SK-N-SH (cell line): ENCODE measurements around the gene TGM6. TPM values are rescaled to one million over a fixed set of nuclear protein-coding genes. Genes with fewer than 3 reads are reported as not detected.

Experiments
- CTCF ChIA-PET: fragments of 300-600, 350-600 bp; formaldehyde crosslinking; extraction: SDS; loops from one replicate; lab custom pipeline; 2021; lab: Yijun Ruan, JAX
- POLR2A ChIA-PET: fragments of 350-600 bp; sonication (Branson Sonifier 250); formaldehyde crosslinking; extraction: SDS; loops from one replicate; lab custom pipeline; 2020; ENCODE audit warnings: antibody characterized with exemption, inconsistent platforms; lab: Yijun Ruan, JAX
- DNase-seq: peaks from one replicate; pipeline ENCODE4 v3.0.0; 2012
- H2AFZ ChIP-seq: fragments of 200-600 bp; sonication (generic); 2 replicates; pipeline ENCODE4 v1.8.1; 2016; ENCODE audit warnings: antibody characterized with exemption, mild to moderate bottlenecking, low read depth
- H3F3A ChIP-seq: fragments of 200-600 bp; sonication (generic); replicated peaks from 2 replicates; pipeline ENCODE3; 2016; ENCODE audit warnings: antibody characterized with exemption, mild to moderate bottlenecking; ENCODE audit not compliant: insufficient read depth
- H3K27ac ChIP-seq, 2 experiments: fragments of 200-500 bp in 1 of 2; fragments of 200-600 bp in 1 of 2; sonication (Bioruptor generic) in 1 of 2; sonication (generic), shearing (Covaris generic) in 1 of 2; 2 replicates each; pipeline versions ENCODE4 v1.5.1 to v1.6.1; 2014 to 2016; ENCODE audit warnings: low read depth in 2 of 2, inconsistent platforms in 1 of 2, low read length in 1 of 2, mild to moderate bottlenecking in 1 of 2, mixed read lengths in 1 of 2
- H3K27me3 ChIP-seq: fragments of 200-600 bp; sonication (generic), shearing (Covaris generic); 2 replicates; pipeline ENCODE4 v1.6.1; 2016; ENCODE audit warnings: mixed run types; ENCODE audit not compliant: insufficient read depth
- H3K36me3 ChIP-seq, 2 experiments: fragments of 200-500 bp in 1 of 2; fragments of 200-600 bp in 1 of 2; sonication (Bioruptor generic) in 1 of 2; sonication (generic) in 1 of 2; replicated peaks in 1 of 2; 2 replicates each; pipeline versions ENCODE3 to v1.5.1; 2014 to 2016; ENCODE audit warnings: low read length in 1 of 2, mild to moderate bottlenecking in 1 of 2; ENCODE audit not compliant: insufficient read depth in 2 of 2, control insufficient read depth in 1 of 2
- H3K4me1 ChIP-seq, 2 experiments: fragments of 200-500 bp in 1 of 2; fragments of 200-600 bp in 1 of 2; sonication (Bioruptor generic) in 1 of 2; sonication (generic), shearing (Covaris generic) in 1 of 2; 2 replicates each; pipeline versions ENCODE4 v1.5.1 to v1.6.1; 2014 to 2016; ENCODE audit warnings: low read depth in 1 of 2, low read length in 1 of 2, mixed run types in 1 of 2; ENCODE audit not compliant: insufficient read depth in 2 of 2, control insufficient read depth in 1 of 2
- H3K4me2 ChIP-seq: fragments of 200-600 bp; sonication (generic), shearing (Covaris generic); 2 replicates; pipeline ENCODE4 v1.6.1; 2017; ENCODE audit warnings: mixed run types
- H3K4me3 ChIP-seq, 2 experiments: fragments of 200-500 bp in 1 of 2; fragments of 200-600 bp in 1 of 2; sonication (Bioruptor generic) in 1 of 2; sonication (generic), shearing (Covaris generic) in 1 of 2; 2 replicates each; pipeline versions ENCODE4 v1.5.1 to v1.8.1; 2014 to 2016; ENCODE audit warnings: low read depth in 2 of 2, inconsistent platforms in 1 of 2, low read length in 1 of 2, mild to moderate bottlenecking in 1 of 2, mixed read lengths in 1 of 2, moderate library complexity in 1 of 2
- H3K79me2 ChIP-seq: fragments of 200-600 bp; sonication (generic); 2 replicates; pipeline ENCODE4 v1.8.1; 2017; ENCODE audit warnings: mild to moderate bottlenecking; ENCODE audit not compliant: insufficient read depth
- H3K9ac ChIP-seq: fragments of 200-600 bp; sonication (generic); 2 replicates; pipeline ENCODE4 v1.6.1; 2017; ENCODE audit warnings: mixed run types
- H3K9me2 ChIP-seq: fragments of 200-600 bp; sonication (generic); 2 replicates; pipeline ENCODE4 v1.6.1; 2017; ENCODE audit warnings: mixed run types
- H3K9me3 ChIP-seq: fragments of 200-600 bp; sonication (generic); 2 replicates; pipeline ENCODE4 v1.6.1; 2017; ENCODE audit warnings: mixed run types, mild to moderate bottlenecking, moderate library complexity
- H4K20me1 ChIP-seq: fragments of 200-600 bp; sonication (generic); 2 replicates; pipeline ENCODE4 v1.6.1; 2017; ENCODE audit warnings: mild to moderate bottlenecking, mixed run types; ENCODE audit not compliant: insufficient read depth
- EP300 ChIP-seq, 2 experiments: IDR thresholded peaks; 2 replicates each; pipeline versions ENCODE4 v1.4.0 to v1.6.1; 2012; ENCODE audit warnings: borderline replicate concordance in 1 of 2, low read depth in 1 of 2, low read length in 1 of 2
- EZH2phosphoT487 ChIP-seq: fragments of 200-600 bp; sonication (generic); IDR thresholded peaks from 2 replicates; pipeline ENCODE4 v1.6.1; 2017; ENCODE audit warnings: low read depth, mixed run types, mild to moderate bottlenecking, antibody characterized with exemption, moderate library complexity, borderline replicate concordance
- FOSL2 ChIP-seq: IDR thresholded peaks from 2 replicates; pipeline ENCODE4 v1.4.0; 2012; ENCODE audit warnings: low read depth, mild to moderate bottlenecking, moderate library complexity, borderline replicate concordance
- FOXJ3 ChIP-seq: sonication (generic); formaldehyde crosslinking; IDR thresholded peaks from 2 replicates; pipeline ENCODE4 v1.5.1; 2020; ENCODE audit warnings: mild to moderate bottlenecking, missing genetic modification reagents
- GABPA ChIP-seq: IDR thresholded peaks from 2 replicates; pipeline ENCODE4 v1.4.0; 2012; ENCODE audit warnings: low read depth, mild to moderate bottlenecking
- JUND ChIP-seq: IDR thresholded peaks from 2 replicates; pipeline ENCODE4 v1.4.0; 2012
- MEF2A ChIP-seq: IDR thresholded peaks from 2 replicates; pipeline ENCODE4 v1.4.0; 2012; ENCODE audit warnings: low read depth, borderline replicate concordance
- MXI1 ChIP-seq: IDR thresholded peaks from 2 replicates; pipeline ENCODE4 v1.6.1; 2012; ENCODE audit warnings: mild to moderate bottlenecking, low read depth, low read length, improper control_type of control experiment
- NFIC ChIP-seq: IDR thresholded peaks from 2 replicates; pipeline ENCODE4 v1.4.0; 2012; ENCODE audit warnings: borderline replicate concordance
- RAD21 ChIP-seq: IDR thresholded peaks from 2 replicates; pipeline ENCODE4 v1.6.1; 2012; ENCODE audit warnings: mild to moderate bottlenecking, low read length
- RCOR1 ChIP-seq: fragments of 150-350 bp; IDR thresholded peaks from 2 replicates; pipeline ENCODE4 v1.6.1; 2017; ENCODE audit warnings: antibody characterized with exemption, low read length
- RFX5 ChIP-seq: IDR thresholded peaks from 2 replicates; pipeline ENCODE4 v1.6.1; 2012; ENCODE audit warnings: mild to moderate bottlenecking, improper control_type of control experiment, low read length
- RXRA ChIP-seq: IDR thresholded peaks from 2 replicates; pipeline ENCODE4 v1.4.0; 2012; ENCODE audit warnings: low read depth, mild to moderate bottlenecking, borderline replicate concordance
- SIN3A ChIP-seq: IDR thresholded peaks from 2 replicates; pipeline ENCODE4 v1.6.1; 2012; ENCODE audit warnings: low read depth, mild to moderate bottlenecking, low read length, moderate library complexity, borderline replicate concordance
- SMC3 ChIP-seq: IDR thresholded peaks from 2 replicates; pipeline ENCODE4 v1.6.1; 2012; ENCODE audit warnings: low read depth, low read length, improper control_type of control experiment
- TAF1 ChIP-seq: IDR thresholded peaks from 2 replicates; pipeline ENCODE4 v1.6.1; 2012; ENCODE audit warnings: low read depth, mild to moderate bottlenecking, low read length, moderate library complexity, borderline replicate concordance
- USF1 ChIP-seq: IDR thresholded peaks from 2 replicates; pipeline ENCODE4 v1.4.0; 2012; ENCODE audit warnings: low read depth, borderline replicate concordance
- whole genome bisulfite sequencing: methylation state at CpG from one replicate; pipeline ENCODE4 v1.1.6; 2017; ENCODE audit warnings: low lambda C conversion rate; 5-methylcytosine and 5-hydroxymethylcytosine counted together
- polyA plus RNA-seq, 3 experiments: library from polyadenylated mRNA; depleted of rRNA; stranded (reverse); fragments of >200 nt; gene quantifications; 2 replicates each; pipeline ENCODE4 v1.2.3, GENCODE V29; 2012
- TF ChIP-seq, protein P1 (sequence below): IDR thresholded peaks from 2 replicates; pipeline ENCODE4 v1.6.1; 2012; ENCODE audit warnings: mild to moderate bottlenecking, low read depth, low read length, moderate library complexity

Gene TGM6
- polyA plus RNA-seq, 1 of the 3 experiments (the other 2 are of a cell fraction) = not detected

DNA sequence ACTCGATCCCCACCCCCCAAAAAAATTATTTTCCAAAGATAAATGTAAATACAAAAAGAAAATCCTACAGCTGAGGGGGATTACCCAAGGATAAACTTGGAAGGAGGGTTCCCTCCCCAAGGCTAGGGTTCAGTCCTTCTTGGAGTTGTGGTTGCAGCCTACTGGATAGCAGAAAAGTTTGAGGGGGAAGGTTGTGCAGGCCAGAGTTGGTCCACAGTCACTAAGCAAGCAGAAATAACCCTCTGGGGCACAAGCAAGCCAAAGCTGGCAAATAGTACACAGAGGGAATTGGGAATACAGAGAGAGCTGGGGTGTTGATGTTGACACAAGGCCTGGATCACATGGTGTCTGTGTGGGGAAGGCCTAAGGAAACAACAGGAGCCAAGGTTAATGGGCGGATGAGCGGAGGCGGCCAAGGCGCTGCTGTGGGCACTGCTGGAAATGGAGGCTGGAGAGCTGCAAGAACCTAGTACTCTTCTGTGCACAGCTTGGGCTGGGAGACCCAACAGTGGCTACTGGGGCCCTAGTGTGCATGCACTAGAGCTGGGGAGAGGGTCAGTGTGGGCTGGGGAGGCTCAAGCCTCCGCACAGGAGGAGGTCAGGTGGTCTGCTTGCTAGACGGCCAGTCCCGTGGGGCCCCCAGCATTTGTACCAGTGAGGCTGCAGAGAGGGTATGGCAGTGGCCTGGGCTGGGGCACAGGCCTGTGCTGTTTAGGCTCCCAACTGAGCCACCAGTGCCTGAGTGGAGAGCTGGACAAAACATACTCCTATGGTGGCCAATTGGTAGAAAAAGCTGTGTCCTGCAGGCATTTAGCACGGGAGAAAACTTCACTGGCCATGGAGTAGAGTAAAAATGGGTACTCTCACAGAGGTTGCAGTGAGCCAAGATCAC lies 95.4 kb downstream of the TGM6 start (continued):
- no peak for TF ChIP-seq FOXJ3 (CRISPR knock-in tag)
- TF ChIP-seq RXRA = no peak
- TF ChIP-seq MXI1 = no peak

DNA sequence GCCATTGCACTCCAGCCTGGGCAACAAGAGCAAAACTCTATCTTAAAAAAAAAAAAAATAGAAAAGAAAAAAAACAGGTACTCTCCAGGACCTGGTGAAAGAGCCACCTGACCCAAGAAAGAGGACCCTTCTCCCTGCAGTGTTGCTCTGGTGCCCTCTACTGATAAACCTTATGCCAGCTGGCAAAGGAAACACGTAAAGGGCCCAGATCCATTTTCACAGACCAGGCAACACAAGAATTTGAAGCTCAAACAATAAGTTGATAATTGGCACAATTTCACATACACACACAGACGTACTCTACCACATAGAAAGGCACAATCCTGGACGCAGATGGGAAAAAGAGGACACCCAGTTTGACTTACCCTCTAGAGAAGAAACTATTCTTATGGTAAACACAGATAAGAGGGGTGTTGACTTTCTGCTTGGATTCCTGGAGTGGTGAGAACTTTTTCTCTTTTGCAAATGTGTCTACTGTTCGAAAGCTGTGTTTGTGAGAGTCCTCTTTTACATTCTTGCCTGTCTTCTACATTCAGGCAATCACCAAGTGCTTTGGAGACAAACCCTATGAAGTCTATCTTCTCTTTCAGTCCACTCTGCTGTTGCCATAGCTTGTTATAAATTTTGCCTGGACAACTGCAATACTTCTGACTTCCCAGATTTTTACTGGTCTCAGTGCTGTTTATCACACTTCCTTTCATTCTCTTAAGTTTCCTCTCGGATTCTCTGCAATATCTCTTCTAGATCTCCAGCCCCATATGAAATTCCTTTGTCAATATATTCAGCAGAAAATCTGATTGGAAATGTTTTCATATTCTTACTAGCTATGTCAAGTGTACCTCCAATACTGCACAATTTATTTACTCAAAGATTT lies 96.3 kb downstream of the TGM6 start:
- no peak for DNase-seq
- Histone ChIP-seq H3K9me2 (no peaks in the 10 kb centered on the region), H3K27ac (no peak overlapping the region), H3F3A (peaks cover 21% of the 10 kb centered on the region), H2AFZ (no peak overlapping the region), H3K4me3 (no peak overlapping the region), H3K4me1 (no peaks in the 10 kb centered on the region), H4K20me1 (no peaks in the 10 kb centered on the region), H3K36me3 (peaks cover 20 to 34% of the 10 kb centered on the region in 2 experiments), H3K4me2 (no peak overlapping the region), H3K9me3 (no peaks in the 10 kb centered on the region), H3K9ac (no peak overlapping the region), H3K79me2 (no peaks in the 10 kb centered on the region), H3K27me3 (no peaks in the 10 kb centered on the region)
- POLR2A ChIA-PET = interaction anchor here (0.9 kb wide), 1 partner anchor 176 kb away, joined by 5 read pairs; no protein-coding TSS in a partner anchor
- CTCF ChIA-PET = interaction anchor here (1.1 to 2.2 kb wide), 4 partner anchors 45 to 305 kb away, joined by 3 to 9 read pairs (median 3); no protein-coding TSS in a partner anchor
- WGBS = 94% methylated on average over 5 of the region's 5 CpGs
- TF ChIP-seq MEF2A = no peak
- TF ChIP-seq SIN3A = no peak
- TF ChIP-seq MXI1 = no peak
- no peak for TF ChIP-seq EP300 (IDR thresholded peaks at IDR 0.05; ENCODE audit: borderline replicate concordance in 1 of 2, low read depth in 1 of 2, low read length in 1 of 2)
- TF ChIP-seq SMC3 = no peak
- TF ChIP-seq RCOR1 = no peak
- no peak for TF ChIP-seq JUND
- TF ChIP-seq USF1 = no peak
- no peak for TF ChIP-seq RXRA

GRCh38 chr20:2480381-2480780 lies 99.7 kb downstream of the TGM6 start:
- Histone ChIP-seq H3K9ac (no peak overlapping the region), H3K4me3 (no peak overlapping the region), H4K20me1 (no peaks in the 10 kb centered on the region), H3K9me2 (no peaks in the 10 kb centered on the region), H3K4me1 (no peaks in the 10 kb centered on the region), H3K79me2 (no peaks in the 10 kb centered on the region), H3K4me2 (no peak overlapping the region), H2AFZ (no peak overlapping the region), H3K9me3 (no peaks in the 10 kb centered on the region), H3F3A (no peaks in the 10 kb centered on the region), H3K27me3 (no peaks in the 10 kb centered on the region), H3K27ac (no peak overlapping the region), H3K36me3 (peaks cover 49 to 50% of the 10 kb centered on the region in 2 experiments)
- POLR2A ChIA-PET = no interaction called here
- DNase-seq = no peak
- CTCF ChIA-PET = no interaction called here
- WGBS = 100% methylated on average over 2 of the region's 2 CpGs
- TF ChIP-seq RXRA = no peak
- TF ChIP-seq FOXJ3 (CRISPR knock-in tag) = no peak
- TF ChIP-seq, protein P1, sequence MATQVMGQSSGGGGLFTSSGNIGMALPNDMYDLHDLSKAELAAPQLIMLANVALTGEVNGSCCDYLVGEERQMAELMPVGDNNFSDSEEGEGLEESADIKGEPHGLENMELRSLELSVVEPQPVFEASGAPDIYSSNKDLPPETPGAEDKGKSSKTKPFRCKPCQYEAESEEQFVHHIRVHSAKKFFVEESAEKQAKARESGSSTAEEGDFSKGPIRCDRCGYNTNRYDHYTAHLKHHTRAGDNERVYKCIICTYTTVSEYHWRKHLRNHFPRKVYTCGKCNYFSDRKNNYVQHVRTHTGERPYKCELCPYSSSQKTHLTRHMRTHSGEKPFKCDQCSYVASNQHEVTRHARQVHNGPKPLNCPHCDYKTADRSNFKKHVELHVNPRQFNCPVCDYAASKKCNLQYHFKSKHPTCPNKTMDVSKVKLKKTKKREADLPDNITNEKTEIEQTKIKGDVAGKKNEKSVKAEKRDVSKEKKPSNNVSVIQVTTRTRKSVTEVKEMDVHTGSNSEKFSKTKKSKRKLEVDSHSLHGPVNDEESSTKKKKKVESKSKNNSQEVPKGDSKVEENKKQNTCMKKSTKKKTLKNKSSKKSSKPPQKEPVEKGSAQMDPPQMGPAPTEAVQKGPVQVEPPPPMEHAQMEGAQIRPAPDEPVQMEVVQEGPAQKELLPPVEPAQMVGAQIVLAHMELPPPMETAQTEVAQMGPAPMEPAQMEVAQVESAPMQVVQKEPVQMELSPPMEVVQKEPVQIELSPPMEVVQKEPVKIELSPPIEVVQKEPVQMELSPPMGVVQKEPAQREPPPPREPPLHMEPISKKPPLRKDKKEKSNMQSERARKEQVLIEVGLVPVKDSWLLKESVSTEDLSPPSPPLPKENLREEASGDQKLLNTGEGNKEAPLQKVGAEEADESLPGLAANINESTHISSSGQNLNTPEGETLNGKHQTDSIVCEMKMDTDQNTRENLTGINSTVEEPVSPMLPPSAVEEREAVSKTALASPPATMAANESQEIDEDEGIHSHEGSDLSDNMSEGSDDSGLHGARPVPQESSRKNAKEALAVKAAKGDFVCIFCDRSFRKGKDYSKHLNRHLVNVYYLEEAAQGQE = no peak
- TF ChIP-seq TAF1 = no peak
- TF ChIP-seq SMC3 = no peak
- TF ChIP-seq EZH2phosphoT487 = no peak
- TF ChIP-seq RAD21 = no peak
- no peak for TF ChIP-seq RFX5
- TF ChIP-seq GABPA = no peak
- TF ChIP-seq JUND = no peak
- no peak for TF ChIP-seq FOSL2
- no peak for TF ChIP-seq NFIC
